CD4-positive, CD25-positive, alpha-beta regulatory T cell (primary cell): Measurements from ENCODE around the gene CCNL2. TPM values are rescaled to one million over a fixed set of nuclear protein-coding genes. Genes with fewer than 3 reads are reported as not detected.

Experiments used
- ATAC-seq, 2 donors: fragments of 150-1000 bp; cut with Tn5 transposase; one replicate each; pipeline ENCODE4 v1.10.0; 2021; ENCODE audit warnings: low read depth in 2 of 2, moderate number of reproducible peaks in 2 of 2, moderate library complexity in 1 of 2
- DNase-seq, 3 donors: peaks; one replicate each; pipeline versions ENCODE4 v3.0.0 to v3.0.0-alpha.2; 2012 to 2022; ENCODE audit warnings: mixed read lengths in 1 of 3
- H3K27ac ChIP-seq: one replicate; pipeline ENCODE4 v1.7.0; 2013; ENCODE audit warnings: mild to moderate bottlenecking, low read length; ENCODE audit not compliant: insufficient read depth, poor library complexity, severe bottlenecking
- H3K27me3 ChIP-seq: one replicate; pipeline ENCODE4 v1.7.0; 2013; ENCODE audit warnings: low read length; ENCODE audit not compliant: control insufficient read depth, insufficient read depth
- H3K36me3 ChIP-seq: one replicate; pipeline ENCODE4 v1.7.0; 2013; ENCODE audit warnings: mild to moderate bottlenecking, low read length, moderate library complexity; ENCODE audit not compliant: control insufficient read depth, insufficient read depth
- H3K4me1 ChIP-seq: 2 replicates; pipeline ENCODE4 v1.7.0; 2013; ENCODE audit warnings: mild to moderate bottlenecking, low read length; ENCODE audit not compliant: insufficient read depth, control insufficient read depth, poor library complexity, severe bottlenecking
- H3K4me3 ChIP-seq: one replicate; pipeline ENCODE4 v1.7.0; 2013; ENCODE audit warnings: low read depth, mild to moderate bottlenecking, low read length, moderate library complexity
- H3K9me3 ChIP-seq, 2 experiments: 1 replicate in 1 of 2; 2 replicates in 1 of 2; pipeline ENCODE4 v1.7.0; 2013; ENCODE audit warnings: low read length in 2 of 2, mild to moderate bottlenecking in 1 of 2, moderate library complexity in 1 of 2; ENCODE audit not compliant: control insufficient read depth in 2 of 2
- H3K27ac Mint-ChIP-seq, 3 donors: one replicate each; pipeline ENCODE4 v1.8.0; 2020 to 2022; ENCODE audit warnings: mild to moderate bottlenecking in 3 of 3, mixed read lengths in 3 of 3, moderate library complexity in 2 of 3
- H3K27me3 Mint-ChIP-seq: one replicate; pipeline ENCODE4 v1.8.0; 2022; ENCODE audit warnings: mild to moderate bottlenecking, mixed read lengths
- H3K36me3 Mint-ChIP-seq: one replicate; pipeline ENCODE4 v1.8.0; 2020; ENCODE audit warnings: mixed read lengths
- H3K4me1 Mint-ChIP-seq, 4 donors: one replicate each; pipeline ENCODE4 v1.8.0; 2020 to 2022; ENCODE audit warnings: mixed read lengths in 4 of 4, mild to moderate bottlenecking in 1 of 4
- H3K4me3 Mint-ChIP-seq, 4 donors: one replicate each; pipeline ENCODE4 v1.8.0; 2020 to 2022; ENCODE audit warnings: mild to moderate bottlenecking in 4 of 4, mixed read lengths in 4 of 4, moderate library complexity in 3 of 4
- H3K9me3 Mint-ChIP-seq, 7 donors: one replicate each; pipeline ENCODE4 v1.8.0; 2020 to 2022; ENCODE audit warnings: mixed read lengths in 7 of 7, mild to moderate bottlenecking in 3 of 7, moderate library complexity in 2 of 7
- polyA plus RNA-seq, 4 donors: library from polyadenylated mRNA; unstranded; fragments of 300-500 nt; fragmentation: Illumina TruSeq; gene quantifications; one replicate each; pipeline ENCODE4 v1.2.3, GENCODE V29; 2021
- total RNA-seq: library from RNA; stranded (reverse); gene quantifications from one replicate; pipeline ENCODE4 v1.2.3, GENCODE V29; 2022

The CCNL2 gene
- total and polyA plus RNA-seq, 5 donors from 2014 or later = 17.6 to 287 (median 21.6) TPM

DNA sequence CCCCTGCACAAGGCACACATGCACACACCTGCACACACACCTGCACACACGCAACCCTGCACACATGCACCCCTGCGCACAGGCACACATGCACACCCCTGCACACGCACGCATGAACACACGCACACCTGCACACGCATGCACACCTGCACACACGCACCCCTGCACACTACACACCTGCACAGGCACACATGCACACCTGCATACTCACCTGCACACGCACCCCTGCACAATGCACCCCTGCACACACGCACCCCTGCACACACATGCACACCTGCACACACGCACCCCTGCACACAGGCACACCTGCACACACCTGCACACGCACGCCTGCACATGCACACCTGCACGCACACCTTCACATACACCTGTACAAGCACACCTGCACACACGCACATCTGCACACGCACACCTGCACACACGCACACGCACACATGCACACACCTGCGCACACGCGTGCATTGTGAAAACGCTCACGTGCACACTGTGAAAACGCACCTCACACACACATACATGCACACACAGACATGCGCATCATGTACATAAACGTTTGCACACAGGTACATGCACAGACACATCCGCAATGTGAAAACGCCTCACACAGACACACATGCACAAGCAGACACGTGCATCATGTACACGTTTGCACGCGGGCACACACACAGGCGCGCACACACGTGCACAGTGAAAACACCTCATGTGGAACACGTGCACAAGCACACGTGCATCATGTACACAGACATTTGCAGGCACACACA, 58.2 kb downstream of the CCNL2 start:
- no peaks in the 10 kb centered on the region for H3K4me1 Mint-ChIP-seq
- DNase-seq (no peak), ATAC-seq (no peak)
- no peaks in the 10 kb centered on the region for H3K27me3 Mint-ChIP-seq
- peaks cover 10% of the 10 kb centered on the region for H3K36me3 Mint-ChIP-seq
- Histone ChIP-seq H3K4me3 (no peak overlapping the region), H3K27ac (no peak overlapping the region), H3K36me3 (peaks cover 3% of the 10 kb centered on the region), H3K4me1 (no peaks in the 10 kb centered on the region), H3K27me3 (no peaks in the 10 kb centered on the region), H3K9me3 (no peaks in the 10 kb centered on the region)
- H3K9me3 Mint-ChIP-seq = peaks cover 0 to 2% (median 0%) of the 10 kb centered on the region in 7 donors
- no peak overlapping the region for H3K4me3 Mint-ChIP-seq
- H3K27ac Mint-ChIP-seq = no peak overlapping the region

DNA sequence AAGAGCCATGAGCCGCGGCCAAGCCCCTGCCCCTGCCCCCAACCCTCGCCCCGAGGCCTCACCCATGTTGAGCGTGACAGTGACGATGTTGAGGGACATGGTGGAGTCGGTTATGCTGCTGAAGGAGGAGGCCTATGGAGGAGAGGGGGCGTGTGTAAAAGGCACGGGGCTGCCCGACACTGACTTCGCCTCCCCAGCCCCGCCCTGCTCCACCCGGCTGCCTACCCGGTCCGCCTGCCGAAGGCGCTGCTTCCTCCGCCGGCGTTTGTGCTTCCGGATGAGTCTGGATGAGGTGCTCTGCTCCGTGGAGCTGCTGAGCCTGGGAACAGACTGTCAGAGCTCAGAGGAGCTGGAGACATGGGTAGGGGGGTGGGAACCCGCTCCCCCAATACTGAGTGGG, 59.0 kb downstream of the CCNL2 start:
- Histone ChIP-seq H3K4me1 (no peaks in the 10 kb centered on the region), H3K27ac (no peak overlapping the region), H3K36me3 (peaks cover 3% of the 10 kb centered on the region), H3K27me3 (no peaks in the 10 kb centered on the region), H3K4me3 (no peak overlapping the region), H3K9me3 (no peaks in the 10 kb centered on the region)
- H3K27ac Mint-ChIP-seq = no peak overlapping the region
- no peaks in the 10 kb centered on the region for H3K4me1 Mint-ChIP-seq
- no peaks in the 10 kb centered on the region for H3K27me3 Mint-ChIP-seq
- no peak overlapping the region for H3K4me3 Mint-ChIP-seq
- peaks cover 10% of the 10 kb centered on the region for H3K36me3 Mint-ChIP-seq
- H3K9me3 Mint-ChIP-seq = peaks cover 0 to 2% (median 0%) of the 10 kb centered on the region in 7 donors
- DNase-seq = no peak
- ATAC-seq = no peak

DNA sequence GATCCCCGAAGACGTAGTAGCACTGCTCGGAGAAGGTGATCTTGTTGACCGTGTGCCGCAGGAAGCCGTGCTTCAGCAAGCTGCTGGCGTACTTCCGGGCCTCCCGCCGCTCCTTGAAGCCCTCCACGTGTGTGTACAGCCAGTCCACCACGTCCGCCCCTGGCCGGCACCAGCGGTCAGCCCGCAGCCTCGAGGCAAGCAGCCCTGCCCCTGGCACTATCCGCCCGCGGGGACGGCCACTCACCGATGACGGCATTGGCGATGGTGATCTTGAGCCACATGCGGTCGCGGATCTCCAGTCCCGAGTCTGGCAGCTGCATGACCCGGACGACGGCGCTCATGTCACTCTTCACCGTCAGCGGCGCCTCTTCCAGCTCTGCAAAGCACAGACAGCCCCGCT, 60.9 kb downstream of the CCNL2 start:
- H3K4me1 ChIP-seq = no peaks in the 10 kb centered on the region
- Mint-ChIP-seq H3K27ac (no peak overlapping the region), H3K36me3 (peaks cover 10% of the 10 kb centered on the region), H3K4me1 (no peaks in the 10 kb centered on the region), H3K4me3 (no peak overlapping the region), H3K27me3 (no peaks in the 10 kb centered on the region), H3K9me3 (peaks cover 0 to 2% (median 0%) of the 10 kb centered on the region in 7 donors)
- no peak for DNase-seq
- H3K27ac ChIP-seq = no peak overlapping the region
- no peaks in the 10 kb centered on the region for H3K9me3 ChIP-seq
- peaks cover 3% of the 10 kb centered on the region for H3K36me3 ChIP-seq
- no peak overlapping the region for H3K4me3 ChIP-seq
- no peak for ATAC-seq
- H3K27me3 ChIP-seq = no peaks in the 10 kb centered on the region

DNA sequence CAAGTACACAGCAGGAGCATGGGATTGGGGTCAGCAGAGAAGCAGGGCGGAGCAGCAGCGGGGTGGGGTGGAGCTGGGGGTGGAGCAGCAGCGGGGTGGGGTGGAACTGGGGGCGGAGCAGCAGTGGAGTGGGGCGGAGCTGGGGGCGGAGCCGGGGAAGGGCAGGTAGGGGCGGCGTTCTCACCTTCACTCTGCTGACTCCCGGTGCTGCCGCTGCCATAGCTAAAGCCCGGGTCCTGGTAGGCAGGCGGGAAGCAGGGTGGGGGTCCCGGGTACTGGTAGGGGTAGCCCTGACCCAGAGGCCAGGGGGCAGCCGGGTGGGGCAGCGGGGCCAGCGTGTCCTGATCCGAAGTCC, 61.4 kb downstream of the CCNL2 start:
- Histone ChIP-seq H3K4me1 (no peaks in the 10 kb centered on the region), H3K27ac (no peak overlapping the region)
- H3K4me1 Mint-ChIP-seq = no peaks in the 10 kb centered on the region

DNA sequence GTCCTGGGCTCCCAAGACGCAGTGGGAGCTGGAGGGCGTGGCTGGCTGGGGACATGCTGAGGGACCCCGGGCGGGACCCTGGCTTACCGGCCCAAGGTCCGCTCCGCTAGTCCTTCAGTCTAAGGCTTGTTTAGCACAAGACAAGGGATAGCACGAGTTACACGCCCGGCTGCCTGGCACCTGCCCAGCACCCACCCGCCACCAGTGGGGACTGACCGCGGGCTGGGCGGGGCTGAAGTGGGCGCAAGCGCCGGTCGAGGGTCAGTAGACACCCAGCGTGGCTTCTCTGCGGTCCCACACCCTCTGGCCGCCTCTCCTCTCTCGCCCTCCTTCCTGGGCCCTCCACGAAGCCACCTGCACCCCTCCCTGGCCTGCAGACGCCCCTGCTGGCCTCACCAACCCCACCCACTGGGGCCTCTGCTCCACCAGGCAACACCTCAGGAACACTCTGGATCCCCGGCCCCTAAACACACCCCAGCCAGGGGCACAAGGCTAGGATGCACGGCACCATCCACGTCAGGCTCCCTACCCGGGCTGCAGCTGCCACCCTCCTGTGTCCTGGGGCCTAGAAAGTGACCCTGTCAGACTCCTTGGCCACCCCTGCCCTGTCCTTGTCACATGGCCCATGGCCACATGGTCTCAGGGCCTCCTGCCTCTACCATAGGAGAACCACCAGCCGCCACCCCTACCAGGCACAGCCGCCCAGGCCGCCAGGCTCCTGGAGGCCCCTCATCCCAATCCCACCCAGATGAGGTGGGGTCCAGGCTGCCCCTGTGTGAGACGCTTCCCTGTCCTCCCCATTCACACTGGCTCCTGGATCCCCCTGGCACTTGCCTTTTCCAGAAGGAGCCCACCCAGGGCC, 62.0 kb downstream of the CCNL2 start:
- H3K4me1 Mint-ChIP-seq = no peaks in the 10 kb centered on the region
- no peak overlapping the region for H3K4me3 Mint-ChIP-seq
- no peaks in the 10 kb centered on the region for H3K4me1 ChIP-seq
- no peak overlapping the region for H3K27ac ChIP-seq
- no peak for ATAC-seq
- H3K36me3 Mint-ChIP-seq = peaks cover 10% of the 10 kb centered on the region
- peaks cover 0 to 2% (median 0%) of the 10 kb centered on the region in 7 donors for H3K9me3 Mint-ChIP-seq
- no peak overlapping the region for H3K27ac Mint-ChIP-seq
- DNase-seq = no peak
- no peaks in the 10 kb centered on the region for H3K27me3 ChIP-seq
- peaks cover 3% of the 10 kb centered on the region for H3K36me3 ChIP-seq
- H3K4me3 ChIP-seq = no peak overlapping the region
- H3K27me3 Mint-ChIP-seq = no peaks in the 10 kb centered on the region
- no peaks in the 10 kb centered on the region for H3K9me3 ChIP-seq

More for the DNA sequence above, 61.4 kb downstream of the CCNL2 start:
- no peak overlapping the region for H3K27ac Mint-ChIP-seq
- ATAC-seq = no peak
- H3K4me3 Mint-ChIP-seq = no peak overlapping the region
- H3K36me3 Mint-ChIP-seq = peaks cover 10% of the 10 kb centered on the region
- Histone ChIP-seq H3K9me3 (no peaks in the 10 kb centered on the region), H3K4me3 (no peak overlapping the region), H3K36me3 (peaks cover 3% of the 10 kb centered on the region), H3K27me3 (no peaks in the 10 kb centered on the region)
- H3K27me3 Mint-ChIP-seq = no peaks in the 10 kb centered on the region
- no peak for DNase-seq
- peaks cover 0 to 2% (median 0%) of the 10 kb centered on the region in 7 donors for H3K9me3 Mint-ChIP-seq

DNA sequence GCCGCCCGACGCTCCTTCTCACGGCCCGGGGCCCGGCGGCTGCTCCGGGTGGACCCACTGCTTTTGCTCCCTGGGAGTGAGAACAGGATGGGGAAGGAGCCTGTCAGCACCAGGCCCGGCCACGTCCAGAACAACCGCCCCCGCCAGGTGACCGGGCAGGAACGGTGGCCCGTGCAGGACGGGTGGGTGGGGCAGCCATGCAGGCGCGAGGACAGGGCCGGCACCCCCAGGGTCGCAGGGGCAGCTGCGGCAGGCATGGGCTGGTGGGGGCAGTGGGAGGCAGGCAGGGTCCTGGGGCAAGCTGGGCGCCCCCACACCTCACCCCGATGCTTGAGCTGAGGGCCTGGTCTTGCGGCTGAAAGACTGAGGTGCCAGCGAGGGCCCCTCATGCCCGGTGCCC, 62.7 kb downstream of the CCNL2 start:
- Mint-ChIP-seq H3K36me3 (peaks cover 10% of the 10 kb centered on the region), H3K4me1 (no peaks in the 10 kb centered on the region), H3K27me3 (no peaks in the 10 kb centered on the region), H3K27ac (no peak overlapping the region), H3K9me3 (peaks cover 0 to 2% (median 0%) of the 10 kb centered on the region in 7 donors), H3K4me3 (no peak overlapping the region)
- H3K4me3 ChIP-seq = no peak overlapping the region
- ATAC-seq (no peak), DNase-seq (no peak)
- H3K9me3 ChIP-seq = no peaks in the 10 kb centered on the region
- no peaks in the 10 kb centered on the region for H3K27me3 ChIP-seq
- peaks cover 3% of the 10 kb centered on the region for H3K36me3 ChIP-seq
- H3K4me1 ChIP-seq = no peaks in the 10 kb centered on the region
- H3K27ac ChIP-seq = no peak overlapping the region

DNA sequence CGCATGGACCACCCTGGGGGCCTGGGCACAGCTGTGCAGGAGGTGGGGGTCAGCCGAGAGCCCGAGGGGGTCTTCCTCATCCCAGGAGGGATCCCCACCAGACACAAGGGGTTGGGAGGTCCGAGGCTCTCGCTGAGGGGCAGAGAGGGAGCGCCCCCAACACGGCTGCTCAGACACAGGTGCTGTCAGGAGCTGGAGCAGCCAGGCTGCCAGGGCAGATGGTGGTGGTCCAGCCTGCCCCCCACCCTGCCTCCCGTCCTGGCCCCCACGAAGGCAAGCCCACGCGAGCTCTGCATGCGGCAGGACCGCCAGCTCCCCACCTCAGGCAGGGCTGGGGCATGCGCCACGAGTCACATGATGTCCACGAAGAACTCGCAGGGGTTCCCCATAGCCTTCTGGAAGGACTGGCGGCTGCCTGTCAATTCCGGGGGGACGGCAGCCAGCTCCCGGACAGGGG, 63.3 kb downstream of the CCNL2 start:
- no peak overlapping the region for H3K27ac ChIP-seq
- peaks cover 0 to 2% (median 0%) of the 10 kb centered on the region in 7 donors for H3K9me3 Mint-ChIP-seq
- no peak overlapping the region for H3K4me3 ChIP-seq
- DNase-seq (no peak), ATAC-seq (no peak)
- no peaks in the 10 kb centered on the region for H3K27me3 ChIP-seq
- no peaks in the 10 kb centered on the region for H3K9me3 ChIP-seq
- H3K36me3 Mint-ChIP-seq = peaks cover 5% of the 10 kb centered on the region
- H3K4me1 Mint-ChIP-seq = no peaks in the 10 kb centered on the region
- no peaks in the 10 kb centered on the region for H3K27me3 Mint-ChIP-seq
- no peak overlapping the region for H3K4me3 Mint-ChIP-seq
- peaks cover 3% of the 10 kb centered on the region for H3K36me3 ChIP-seq
- no peaks in the 10 kb centered on the region for H3K4me1 ChIP-seq
- peak overlapping the region in 1 of 3 donors; percentile 43 for H3K27ac Mint-ChIP-seq
